Endothelial cell of umbilical vein (primary cell): ENCODE data around the gene BDKRB2. TPM values are rescaled to one million over a fixed set of nuclear protein-coding genes. Genes with fewer than 3 reads are reported as not detected.

Experiments
- BruUV-seq: library from RNA; stranded (reverse); fragments of 400-500 nt; replicated peaks from 2 replicates; lab custom pipeline; 2021; lab: Mats Ljungman, UMichigan
- CTCF ChIA-PET: fragments of 300-600, 350-600 bp; sonication (Branson Sonifier 250); formaldehyde crosslinking; loops from one replicate; lab custom pipeline; 2021; ENCODE audit warnings: antibody characterized with exemption, inconsistent platforms; lab: Charles Lee
- POLR2A ChIA-PET: fragments of 300-600, 350-600 bp; sonication (Branson Sonifier 250); formaldehyde crosslinking; loops from one replicate; lab custom pipeline; 2021; ENCODE audit warnings: antibody characterized with exemption, inconsistent platforms; lab: Charles Lee
- DNase-seq: peaks from one replicate; pipeline ENCODE4 v3.0.0-alpha.2; 2011; ENCODE audit warnings: low read depth, low spot score
- FAIRE-seq: peaks from 2 replicates; lab custom pipeline; 2011; peaks lifted over from hg19 to GRCh38; lab: Jason Lieb, UNC
- H2AFZ ChIP-seq: 2 replicates; pipeline ENCODE4 v1.6.0; 2012; ENCODE audit warnings: low read depth, low read length, control low read depth, inconsistent platforms
- H3K27ac ChIP-seq: 2 replicates; pipeline ENCODE4 v1.5.1; 2011; ENCODE audit warnings: low read depth, mild to moderate bottlenecking, control low read depth, low read length, moderate library complexity; ENCODE audit not compliant: insufficient read depth
- H3K27me3 ChIP-seq, 2 experiments: 2 replicates each; pipeline versions ENCODE4 v1.6.0 to v1.6.1; 2011; ENCODE audit warnings: low read length in 2 of 2, mixed read lengths in 1 of 2; ENCODE audit not compliant: control insufficient read depth in 2 of 2, insufficient read depth in 2 of 2
- H3K36me3 ChIP-seq, 2 experiments: 2 replicates in 1 of 2; 3 replicates in 1 of 2; pipeline ENCODE4 v1.5.1; 2011; ENCODE audit warnings: low read length in 2 of 2, mild to moderate bottlenecking in 1 of 2, moderate library complexity in 1 of 2; ENCODE audit not compliant: control insufficient read depth in 2 of 2, insufficient read depth in 2 of 2; ENCODE audit errors: extremely low read depth in 1 of 2
- H3K4me1 ChIP-seq: 3 replicates; pipeline ENCODE4 v1.5.1; 2011; ENCODE audit warnings: mild to moderate bottlenecking, low read length; ENCODE audit not compliant: control insufficient read depth, insufficient read depth; ENCODE audit errors: extremely low read depth
- H3K4me2 ChIP-seq: 2 replicates; pipeline ENCODE4 v1.6.1; 2011; ENCODE audit warnings: low read length, control low read depth, mixed read lengths; ENCODE audit not compliant: insufficient read depth
- H3K4me3 ChIP-seq, 3 experiments: fragments of 200-600 bp in 1 of 3; sonication (generic), shearing (Covaris generic) in 1 of 3; replicated peaks in 1 of 3; 2 replicates each; pipeline ENCODE4 v1.5.1; 2011 to 2016; ENCODE audit warnings: control low read depth in 3 of 3, low read length in 3 of 3, mild to moderate bottlenecking in 2 of 3, inconsistent platforms in 1 of 3, low read depth in 1 of 3, moderate library complexity in 1 of 3; ENCODE audit not compliant: insufficient read depth in 1 of 3
- H3K79me2 ChIP-seq: 2 replicates; pipeline ENCODE4 v1.6.0; 2012; ENCODE audit warnings: low read length, inconsistent platforms; ENCODE audit not compliant: control insufficient read depth, insufficient read depth
- H3K9ac ChIP-seq: replicated peaks from 2 replicates; pipeline ENCODE3; 2011; ENCODE audit warnings: low read length, control low read depth; ENCODE audit not compliant: insufficient read depth; ENCODE audit errors: extremely low read depth
- H3K9me1 ChIP-seq: replicated peaks from 3 replicates; pipeline ENCODE4 v1.6.0; 2011; ENCODE audit warnings: mild to moderate bottlenecking, low read length; ENCODE audit not compliant: control insufficient read depth, insufficient read depth; ENCODE audit errors: extremely low read depth
- H3K9me3 ChIP-seq: replicated peaks from 2 replicates; pipeline ENCODE4 v1.5.1; 2012; ENCODE audit warnings: low read length, inconsistent platforms; ENCODE audit not compliant: control insufficient read depth, insufficient read depth
- H4K20me1 ChIP-seq: replicated peaks from 2 replicates; pipeline ENCODE3; 2011; ENCODE audit warnings: mild to moderate bottlenecking, low read length; ENCODE audit not compliant: control insufficient read depth, insufficient read depth; ENCODE audit errors: extremely low read depth
- EZH2 ChIP-seq: IDR thresholded peaks from 2 replicates; pipeline ENCODE4 v1.6.1; 2012; ENCODE audit warnings: borderline replicate concordance, low read depth, mild to moderate bottlenecking, moderate library complexity, low read length, inconsistent platforms; ENCODE audit not compliant: severe bottlenecking
- FOS ChIP-seq: IDR thresholded peaks from 2 replicates; pipeline ENCODE4 v1.6.1; 2011; ENCODE audit warnings: mild to moderate bottlenecking, low read length, moderate library complexity, borderline replicate concordance; ENCODE audit not compliant: insufficient read depth
- GATA2 ChIP-seq: IDR thresholded peaks from 2 replicates; pipeline ENCODE4 v1.7.0; 2011; ENCODE audit warnings: low read depth, mild to moderate bottlenecking, moderate library complexity, mixed read lengths, low read length; ENCODE audit not compliant: insufficient read length, insufficient read depth
- JUN ChIP-seq: IDR thresholded peaks from 2 replicates; pipeline ENCODE4 v1.6.1; 2011; ENCODE audit warnings: borderline replicate concordance, low read depth; ENCODE audit not compliant: insufficient read length, insufficient read depth
- MYC ChIP-seq: IDR thresholded peaks from one replicate; pipeline ENCODE4 v1.6.1; 2011; ENCODE audit warnings: mild to moderate bottlenecking, low read depth, low read length
- POLR2A ChIP-seq: IDR thresholded peaks from 2 replicates; pipeline ENCODE4 v1.6.1; 2012; ENCODE audit warnings: low read depth, mild to moderate bottlenecking, control low read depth, low read length
- POLR2AphosphoS5 ChIP-seq: IDR thresholded peaks from 2 replicates; pipeline ENCODE4 v1.6.1; 2012; ENCODE audit warnings: low read depth, mild to moderate bottlenecking, control low read depth, low read length, moderate library complexity; ENCODE audit not compliant: insufficient read depth
- dilution Hi-C: fragments of 300-500 bp; cut with MboI; formaldehyde crosslinking; loops from one replicate; pipeline ENCODE4 v1.15.0; 2019; ENCODE audit warnings: low sequenced_read_pairs; ENCODE audit not compliant: extremely low pct_ligation_motif_present
- intact Hi-C: fragments of 100-400 bp; cut with micrococcal nuclease; formaldehyde crosslinking; loops from one replicate; pipeline ENCODE4 v1.10.0; 2022
- polyA plus RNA-seq, 4 experiments: library from polyadenylated mRNA; depleted of rRNA in 3 of 4; stranded (reverse) in 3 of 4; unstranded in 1 of 4; fragments of >200 nt; gene quantifications; 2 replicates each; pipeline versions ENCODE4 v1.2.1 to v1.2.3, GENCODE V29; 2011 to 2012; ENCODE audit warnings: missing spikeins in 1 of 4
- total RNA-seq: library from RNA; stranded (reverse); gene quantifications from 2 replicates; pipeline ENCODE4 v1.2.3, GENCODE V29; 2021
- TF ChIP-seq, protein P1 (sequence below): IDR thresholded peaks from 2 replicates; pipeline ENCODE4 v1.6.1; 2011; ENCODE audit not compliant: insufficient read depth, insufficient read length
- TF ChIP-seq, protein P2 (sequence below), 2 donors: IDR thresholded peaks; 1 replicate in 1 of 2; 2 replicates in 1 of 2; pipeline ENCODE4 v1.5.1; 2011; ENCODE audit warnings: low read length in 2 of 2, mild to moderate bottlenecking in 2 of 2, moderate library complexity in 2 of 2, control low read depth in 1 of 2, inconsistent platforms in 1 of 2, low read depth in 1 of 2; ENCODE audit not compliant: insufficient read depth in 1 of 2; ENCODE audit errors: extremely low read depth in 1 of 2

Gene BDKRB2
- total and polyA plus RNA-seq, 2 donors (not counting 3 experiments of a cell fraction or from before 2014, with no cell fraction given) = 0.22 to 0.77 TPM

DNA sequence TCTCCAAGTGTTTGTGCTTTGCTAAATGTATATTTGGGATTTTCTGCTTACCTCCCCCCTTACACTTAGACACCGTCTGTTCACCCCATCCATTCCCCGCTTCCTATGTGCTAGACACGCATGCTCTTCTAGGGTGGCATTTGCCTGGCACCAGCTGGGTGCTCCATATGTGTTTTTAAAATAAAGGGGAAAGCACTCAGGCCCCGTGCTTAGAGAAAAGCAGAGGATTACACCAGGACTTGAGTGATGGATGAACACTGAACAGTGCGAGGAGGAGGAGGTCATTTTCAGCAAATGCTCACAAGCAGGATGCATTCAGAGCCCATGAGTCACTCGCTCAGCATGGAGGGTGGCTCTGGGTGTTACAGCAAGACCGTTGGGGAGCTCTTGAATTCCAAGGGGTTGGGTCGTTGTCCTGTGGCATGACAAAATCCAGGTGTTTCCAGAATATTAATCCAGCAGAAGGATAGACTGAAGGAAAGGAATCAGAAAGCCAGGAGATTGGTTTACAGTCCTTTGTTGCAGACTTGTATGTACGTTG, 48.4 kb downstream of the BDKRB2 start:
- CTCF ChIA-PET = interaction anchor here (0.8 kb wide), 1 partner anchor 22 kb away, joined by 3 read pairs; no protein-coding TSS in a partner anchor

More for the DNA sequence above, 48.4 kb downstream of the BDKRB2 start:
- FAIRE-seq = no peak
- Histone ChIP-seq H3K9me3 (no peaks in the 10 kb centered on the region), H4K20me1 (no peaks in the 10 kb centered on the region), H3K4me2 (no peak overlapping the region), H3K36me3 (no peaks in the 10 kb centered on the region), H3K9me1 (no peaks in the 10 kb centered on the region), H3K4me1 (no peaks in the 10 kb centered on the region), H3K79me2 (no peaks in the 10 kb centered on the region), H3K4me3 (no peak overlapping the region), H3K27me3 (no peaks in the 10 kb centered on the region), H3K27ac (no peak overlapping the region), H2AFZ (no peak overlapping the region), H3K9ac (no peak overlapping the region)
- POLR2A ChIA-PET = no interaction called here
- no peak for TF ChIP-seq JUN
- TF ChIP-seq MYC = no peak
- TF ChIP-seq POLR2AphosphoS5 = no peak
- TF ChIP-seq EZH2 = no peak
- TF ChIP-seq FOS = no peak
- TF ChIP-seq GATA2 = no peak
- TF ChIP-seq POLR2A = no peak
- TF ChIP-seq, protein P1, sequence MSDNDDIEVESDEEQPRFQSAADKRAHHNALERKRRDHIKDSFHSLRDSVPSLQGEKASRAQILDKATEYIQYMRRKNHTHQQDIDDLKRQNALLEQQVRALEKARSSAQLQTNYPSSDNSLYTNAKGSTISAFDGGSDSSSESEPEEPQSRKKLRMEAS = no peak
- TF ChIP-seq, protein P2, sequence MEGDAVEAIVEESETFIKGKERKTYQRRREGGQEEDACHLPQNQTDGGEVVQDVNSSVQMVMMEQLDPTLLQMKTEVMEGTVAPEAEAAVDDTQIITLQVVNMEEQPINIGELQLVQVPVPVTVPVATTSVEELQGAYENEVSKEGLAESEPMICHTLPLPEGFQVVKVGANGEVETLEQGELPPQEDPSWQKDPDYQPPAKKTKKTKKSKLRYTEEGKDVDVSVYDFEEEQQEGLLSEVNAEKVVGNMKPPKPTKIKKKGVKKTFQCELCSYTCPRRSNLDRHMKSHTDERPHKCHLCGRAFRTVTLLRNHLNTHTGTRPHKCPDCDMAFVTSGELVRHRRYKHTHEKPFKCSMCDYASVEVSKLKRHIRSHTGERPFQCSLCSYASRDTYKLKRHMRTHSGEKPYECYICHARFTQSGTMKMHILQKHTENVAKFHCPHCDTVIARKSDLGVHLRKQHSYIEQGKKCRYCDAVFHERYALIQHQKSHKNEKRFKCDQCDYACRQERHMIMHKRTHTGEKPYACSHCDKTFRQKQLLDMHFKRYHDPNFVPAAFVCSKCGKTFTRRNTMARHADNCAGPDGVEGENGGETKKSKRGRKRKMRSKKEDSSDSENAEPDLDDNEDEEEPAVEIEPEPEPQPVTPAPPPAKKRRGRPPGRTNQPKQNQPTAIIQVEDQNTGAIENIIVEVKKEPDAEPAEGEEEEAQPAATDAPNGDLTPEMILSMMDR (IDR thresholded peaks at IDR 0.05; ENCODE audit: extremely low read depth in 1 of 2, insufficient read depth in 1 of 2, low read depth in 1 of 2, low read length in 2 of 2) = no peak
- dilution Hi-C loops = no loop called here
- no TSS peak for BruUV-seq
- intact Hi-C loops = no loop called here
- no peak for DNase-seq
